HepG2 (cell line): ENCODE results near the gene TC2N. TPM values are rescaled to one million over a fixed set of nuclear protein-coding genes. Genes with fewer than 3 reads are reported as not detected.

Experiments
- ATAC-seq: fragments of 200-7000 bp; cut with Tn5 transposase; 3 replicates; pipeline ENCODE4 v1.9.1; 2020; ENCODE audit warnings: mild to moderate bottlenecking, moderate library complexity
- BruUV-seq: library from RNA; stranded (reverse); fragments of 400-500 nt; replicated peaks from 2 replicates; lab custom pipeline; 2021; lab: Mats Ljungman, UMichigan
- CTCF ChIA-PET: fragments of 300-600 bp; formaldehyde crosslinking; extraction: SDS; loops from one replicate; lab custom pipeline; 2021; ENCODE audit warnings: low total read pairs, inconsistent platforms, low intra/inter-chr PET ratio; lab: Yijun Ruan, JAX
- POLR2A ChIA-PET: fragments of 350-600 bp; sonication (Branson Sonifier 250); formaldehyde crosslinking; loops from one replicate; lab custom pipeline; 2020; ENCODE audit warnings: antibody characterized with exemption, inconsistent platforms; lab: Yijun Ruan, JAX
- DNase-seq: peaks from one replicate; pipeline ENCODE4 v3.0.0-alpha.2; 2015; ENCODE audit warnings: low spot score
- FAIRE-seq: peaks from 3 replicates; lab custom pipeline; 2011; peaks lifted over from hg19 to GRCh38; lab: Jason Lieb, UNC
- H2AFZ ChIP-seq: one replicate; pipeline ENCODE4 v1.6.1; 2011; ENCODE audit warnings: low read length, inconsistent platforms
- H3K27ac ChIP-seq: fragments of 300-600 bp; 3 replicates; pipeline ENCODE4 v1.8.0; 2011; ENCODE audit warnings: mixed run types, mild to moderate bottlenecking, mixed read lengths, low read length, inconsistent platforms; ENCODE audit not compliant: insufficient read depth; ENCODE audit errors: extremely low read length
- H3K27me3 ChIP-seq, 2 experiments: fragments of 200-600 bp in 1 of 2; 2 replicates in 1 of 2; 3 replicates in 1 of 2; pipeline versions ENCODE4 v1.6.0 to v1.8.0; 2011; ENCODE audit warnings: low read length in 2 of 2, mild to moderate bottlenecking in 2 of 2, moderate library complexity in 2 of 2, inconsistent platforms in 1 of 2; ENCODE audit not compliant: insufficient read depth in 2 of 2, control insufficient read depth in 1 of 2
- H3K36me3 ChIP-seq, 2 experiments: fragments of 200-600 bp in 1 of 2; replicated peaks in 1 of 2; 2 replicates in 1 of 2; 3 replicates in 1 of 2; pipeline versions ENCODE4 v1.5.1 to v1.8.0; 2011; ENCODE audit warnings: low read length in 2 of 2, inconsistent platforms in 1 of 2; ENCODE audit not compliant: insufficient read depth in 2 of 2, control insufficient read depth in 1 of 2
- H3K4me1 ChIP-seq: 2 replicates; pipeline ENCODE4 v1.5.1; 2012; ENCODE audit warnings: low read length, inconsistent platforms; ENCODE audit not compliant: insufficient read depth
- H3K4me2 ChIP-seq: 2 replicates; pipeline ENCODE4 v1.6.0; 2011; ENCODE audit warnings: low read depth, low read length, inconsistent platforms
- H3K4me3 ChIP-seq, 3 experiments: fragments of 200-600 bp in 1 of 3; sonication (generic), shearing (Covaris generic) in 1 of 3; replicated peaks in 1 of 3; 2 replicates each; pipeline ENCODE4 v1.5.1; 2011 to 2016; ENCODE audit warnings: low read length in 3 of 3, inconsistent platforms in 2 of 3, low read depth in 2 of 3, mild to moderate bottlenecking in 2 of 3, control low read depth in 1 of 3, mixed read lengths in 1 of 3; ENCODE audit not compliant: insufficient read depth in 1 of 3
- H3K79me2 ChIP-seq: one replicate; pipeline ENCODE4 v1.6.1; 2011; ENCODE audit warnings: low read length, inconsistent platforms; ENCODE audit not compliant: insufficient read depth
- H3K9ac ChIP-seq: 2 replicates; pipeline ENCODE4 v1.6.0; 2011; ENCODE audit warnings: mild to moderate bottlenecking, low read depth, low read length, inconsistent platforms; ENCODE audit not compliant: insufficient read depth
- H3K9me3 ChIP-seq: 2 replicates; pipeline ENCODE4 v1.5.1; 2012; ENCODE audit warnings: mild to moderate bottlenecking, low read length
- H4K20me1 ChIP-seq: 2 replicates; pipeline ENCODE4 v1.6.0; 2011; ENCODE audit warnings: inconsistent platforms, mild to moderate bottlenecking, low read length, moderate library complexity; ENCODE audit not compliant: insufficient read depth
- AGO1 ChIP-seq: fragments of 200-400 bp; formaldehyde crosslinking; IDR thresholded peaks from 2 replicates; pipeline ENCODE4 v1.6.1; 2017; ENCODE audit warnings: mild to moderate bottlenecking, low read depth, low read length, moderate library complexity; ENCODE audit not compliant: poor library complexity, severe bottlenecking
- ASH2L ChIP-seq: fragments of 300-600, 200-600 bp; sonication (generic); IDR thresholded peaks from 2 replicates; pipeline ENCODE4 v1.7.0; 2017; ENCODE audit warnings: low read depth, mild to moderate bottlenecking, moderate library complexity, mixed read lengths, low read length; ENCODE audit not compliant: insufficient read length
- KAT2B ChIP-seq: fragments of 150-350 bp; IDR thresholded peaks from 2 replicates; pipeline ENCODE4 v1.6.1; 2014; ENCODE audit warnings: low read depth, low read length, borderline replicate concordance
- NR2F1 ChIP-seq, 2 experiments: fragments of 450-650 bp in 1 of 2; formaldehyde crosslinking in 1 of 2; IDR thresholded peaks; 2 replicates each; pipeline versions ENCODE4 v1.5.0 to v1.6.1; 2016 to 2020; ENCODE audit warnings: mild to moderate bottlenecking in 1 of 2, missing compliant biosample characterization in 1 of 2, missing genetic modification reagents in 1 of 2, moderate library complexity in 1 of 2
- PHF5A ChIP-seq: IDR thresholded peaks from one replicate; pipeline ENCODE4 v1.6.1; 2018; ENCODE audit warnings: low read depth, missing genetic modification reagents; ENCODE audit not compliant: unreplicated experiment
- SAP130 ChIP-seq: IDR thresholded peaks from 2 replicates; pipeline ENCODE4 v1.6.1; 2016; ENCODE audit warnings: low read depth
- SIX4 ChIP-seq: sonication (generic); formaldehyde crosslinking; IDR thresholded peaks from 2 replicates; pipeline ENCODE4 v1.4.0; 2020; ENCODE audit warnings: missing genetic modification reagents
- TRIM24 ChIP-seq: sonication (generic); formaldehyde crosslinking; IDR thresholded peaks from 2 replicates; pipeline ENCODE4 v1.8.0; 2022; ENCODE audit warnings: mild to moderate bottlenecking, missing genetic modification reagents
- YEATS2 ChIP-seq: sonication (generic); formaldehyde crosslinking; IDR thresholded peaks from 2 replicates; pipeline ENCODE4 v1.4.0; 2020; ENCODE audit warnings: missing genetic modification reagents, borderline replicate concordance
- ZNF318 ChIP-seq: sonication (generic); formaldehyde crosslinking; IDR thresholded peaks from 2 replicates; pipeline ENCODE4 v1.4.0; 2020; ENCODE audit warnings: mild to moderate bottlenecking, missing genetic modification reagents
- ZNF362 ChIP-seq: sonication (generic); formaldehyde crosslinking; IDR thresholded peaks from 2 replicates; pipeline ENCODE4 v1.4.0; 2020; ENCODE audit warnings: missing genetic modification reagents, mild to moderate bottlenecking, borderline replicate concordance
- ZNF572 ChIP-seq: sonication (generic); formaldehyde crosslinking; IDR thresholded peaks from 2 replicates; pipeline ENCODE4 v1.5.1; 2020; ENCODE audit warnings: mild to moderate bottlenecking, missing genetic modification reagents
- WGBS: methylation state at CpG from one replicate; pipeline ENCODE4 v1.1.6; 2017; ENCODE audit warnings: low lambda C conversion rate; 5-methylcytosine and 5-hydroxymethylcytosine counted together
- in situ Hi-C: cut with HindIII; loops from 2 replicates; pipeline ENCODE4 v1.10.0; 2017; ENCODE audit warnings: low pct_unique_long_range_greater_than_20kb; ENCODE audit not compliant: extremely low pct_ligation_motif_present
- intact Hi-C: fragments of 100-400 bp; cut with micrococcal nuclease; formaldehyde crosslinking; loops from one replicate; pipeline ENCODE4 v1.10.0; 2022; ENCODE audit not compliant: unreplicated experiment
- polyA plus RNA-seq, 8 experiments: library from polyadenylated mRNA; depleted of rRNA in 3 of 8; stranded (reverse) in 7 of 8; unstranded in 1 of 8; fragments of >200 nt; fragmentation: Illumina TruSeq in 4 of 8; extraction: Trizol in 4 of 8; gene quantifications; 2 replicates each; pipeline versions ENCODE4 v1.2.1 to v1.2.3, GENCODE V29; 2011 to 2016; ENCODE audit warnings: low read depth in 4 of 8, missing spikeins in 1 of 8, mixed read lengths in 1 of 8; ENCODE audit not compliant: insufficient read depth in 1 of 8
- total RNA-seq, 5 experiments: library from RNA; depleted of rRNA; stranded (reverse); fragments of >200 nt; fragmentation: Illumina TruSeq; extraction: Trizol; gene quantifications; 2 replicates each; pipeline ENCODE4 v1.2.3, GENCODE V29; 2016; ENCODE audit warnings: low read depth in 1 of 5

The TC2N gene
- total and polyA plus RNA-seq, 2 of the 13 experiments (the other 11 are each of a cell fraction or from before 2014, with no cell fraction given) = 0.03 TPM; not detected in 1

- Histone ChIP-seq H3K4me2 (no peak overlapping the region), H3K4me1 (no peaks in the 10 kb centered on the region), H3K4me3 (no peak overlapping the region), H3K9ac (no peak overlapping the region), H3K79me2 (no peaks in the 10 kb centered on the region), H3K9me3 (peaks cover 8% of the 10 kb centered on the region), H3K27ac (no peak overlapping the region), H3K36me3 (no peaks in the 10 kb centered on the region), H4K20me1 (no peaks in the 10 kb centered on the region), H2AFZ (no peak overlapping the region), H3K27me3 (no peaks in the 10 kb centered on the region)
- TF ChIP-seq SAP130 (no peak), ZNF318 (CRISPR knock-in tag) (no peak), ASH2L (no peak), NR2F1 (CRISPR knock-in tag; IDR thresholded peaks at IDR 0.05) (no peak), YEATS2 (CRISPR knock-in tag) (no peak), PHF5A (CRISPR knock-in tag) (no peak), TRIM24 (CRISPR knock-in tag) (no peak), KAT2B (no peak), ZNF572 (no peak), SIX4 (CRISPR knock-in tag) (no peak), ZNF362 (CRISPR knock-in tag) (no peak), AGO1 (no peak)
- ATAC-seq (no peak), FAIRE-seq (no peak), DNase-seq (no peak)
- intact Hi-C loops (no loop called here), in situ Hi-C loops (no loop called here)
- CTCF ChIA-PET = no interaction called here
- WGBS = 0% methylated on average over 2 of the region's 2 CpGs
- POLR2A ChIA-PET = no interaction called here
- BruUV-seq = no TSS peak
Measured at GRCh38 chr14:91801358-91801757, 66.0 kb downstream of the TC2N start.
